ENCODE data around the gene TMEM244. TPM values are rescaled to one million over a fixed set of nuclear protein-coding genes. Genes with fewer than 3 reads are reported as not detected.

TMEM244 gene, protein sequence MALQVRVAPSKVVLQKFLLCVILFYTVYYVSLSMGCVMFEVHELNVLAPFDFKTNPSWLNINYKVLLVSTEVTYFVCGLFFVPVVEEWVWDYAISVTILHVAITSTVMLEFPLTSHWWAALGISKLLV
- not detected in 5 replicates for total RNA-seq (2022; extraction: Qiagen RNA extraction)

DNA sequence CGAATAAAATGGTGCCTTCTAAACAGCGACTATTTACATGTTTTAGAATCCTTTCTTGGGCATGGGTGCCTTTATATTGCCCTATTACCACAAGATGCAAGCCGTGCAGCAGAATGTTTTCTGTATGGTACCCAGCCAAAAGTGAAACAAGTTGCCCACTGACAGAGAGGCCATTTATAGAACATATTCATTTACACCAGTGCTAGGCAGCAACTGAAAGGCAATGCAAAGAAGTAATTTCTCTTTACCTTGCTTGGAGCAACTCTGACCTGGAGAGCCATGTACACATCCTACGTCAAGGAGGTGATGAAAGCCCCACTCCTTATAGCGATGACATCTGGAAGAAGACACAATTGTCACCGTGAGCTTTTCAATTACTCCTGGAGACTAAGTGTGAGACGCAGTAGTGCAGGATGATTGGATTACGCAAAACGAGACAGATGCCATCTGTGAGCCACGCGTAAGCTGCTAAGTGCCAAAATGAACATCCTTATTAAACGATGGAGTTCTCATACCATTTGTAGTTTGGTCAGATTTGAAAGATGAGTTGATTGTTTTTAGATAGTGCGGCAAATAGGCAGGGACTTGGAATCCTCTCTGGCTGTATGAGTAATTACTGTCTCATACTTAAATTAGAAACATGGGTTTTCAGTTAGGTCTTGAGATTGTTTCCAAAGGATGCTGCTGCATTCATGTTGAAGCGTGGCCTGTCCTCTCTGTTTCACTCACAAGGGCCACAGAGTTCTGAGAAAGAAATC, at the start of gene TMEM244:
Gene TMEM244, minus strand, starts transcription at position 408 of the 758 bp plus-strand sequence. Its CDS starts 127 bp downstream, at position 281.

Other genes starting within 250 kb of the TMEM244 start
- 4.0 to 5.5 TPM (median 4.4 TPM) in 5 replicates for gene ARHGAP18, start 151.1 kb downstream of the TMEM244 start, total RNA-seq (2022; extraction: Qiagen RNA extraction)
- gene L3MBTL3, start 157.3 kb upstream of the TMEM244 start, total RNA-seq (2022; extraction: Qiagen RNA extraction): 2.0 to 3.3 TPM (median 3.1 TPM) in 5 replicates

Measured in A549 treated with Mapracorat at 1 μM for 4 hours (cell line).